Fibroblast of the aortic adventitia (primary cell): Measurements from ENCODE around the gene GSTCD. TPM values are rescaled to one million over a fixed set of nuclear protein-coding genes. Genes with fewer than 3 reads are reported as not detected.
"Not testable (repeated sequence)": the region's sequence is repeated elsewhere in the genome, so short reads cannot be mapped to it uniquely, and the experiment has no call there.

Experiments used
- DNase-seq: peaks from one replicate; pipeline ENCODE4 v3.0.0-alpha.2; 2010; ENCODE audit warnings: low read depth
- H3K4me3 ChIP-seq: 2 replicates; pipeline ENCODE4 v1.5.1; 2011; ENCODE audit warnings: low read depth, mild to moderate bottlenecking, control low read depth, low read length, moderate library complexity
- total RNA-seq: library from RNA; depleted of rRNA; stranded (reverse); fragments of >200 nt; gene quantifications from 2 replicates; pipeline ENCODE4 v1.2.3, GENCODE V29; 2012; ENCODE audit warnings: low replicate concordance
- TF ChIP-seq, protein P1 (sequence below): IDR thresholded peaks from 2 replicates; pipeline ENCODE4 v1.5.1; 2011; ENCODE audit warnings: mild to moderate bottlenecking, low read length, control low read depth, inconsistent platforms; ENCODE audit not compliant: insufficient read depth

Gene GSTCD
- total RNA-seq, 1 donor, result 21.0 TPM

DNA sequence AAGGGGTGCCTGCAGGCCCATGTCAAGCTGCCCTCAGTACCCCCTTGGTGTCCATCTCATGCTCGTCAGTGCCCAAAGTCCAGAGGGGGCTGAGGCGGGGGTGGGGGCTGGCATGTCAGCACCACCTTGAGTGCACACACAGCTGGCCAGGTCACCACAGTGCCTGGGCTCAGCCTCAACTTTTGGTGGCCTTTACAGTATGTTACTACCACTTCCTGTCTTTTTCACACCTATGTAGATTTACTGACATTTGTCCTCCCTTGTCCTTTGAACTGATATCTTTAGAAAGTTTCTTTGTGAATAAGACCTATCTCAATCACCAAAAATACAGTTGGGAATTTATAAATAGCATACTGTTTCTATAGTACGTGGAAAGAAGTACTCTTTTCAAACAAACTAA, 128.0 kb downstream of the GSTCD start:
- H3K4me3 ChIP-seq, result no peak overlapping the region
- DNase-seq, result no peak
- TF ChIP-seq, protein P1, sequence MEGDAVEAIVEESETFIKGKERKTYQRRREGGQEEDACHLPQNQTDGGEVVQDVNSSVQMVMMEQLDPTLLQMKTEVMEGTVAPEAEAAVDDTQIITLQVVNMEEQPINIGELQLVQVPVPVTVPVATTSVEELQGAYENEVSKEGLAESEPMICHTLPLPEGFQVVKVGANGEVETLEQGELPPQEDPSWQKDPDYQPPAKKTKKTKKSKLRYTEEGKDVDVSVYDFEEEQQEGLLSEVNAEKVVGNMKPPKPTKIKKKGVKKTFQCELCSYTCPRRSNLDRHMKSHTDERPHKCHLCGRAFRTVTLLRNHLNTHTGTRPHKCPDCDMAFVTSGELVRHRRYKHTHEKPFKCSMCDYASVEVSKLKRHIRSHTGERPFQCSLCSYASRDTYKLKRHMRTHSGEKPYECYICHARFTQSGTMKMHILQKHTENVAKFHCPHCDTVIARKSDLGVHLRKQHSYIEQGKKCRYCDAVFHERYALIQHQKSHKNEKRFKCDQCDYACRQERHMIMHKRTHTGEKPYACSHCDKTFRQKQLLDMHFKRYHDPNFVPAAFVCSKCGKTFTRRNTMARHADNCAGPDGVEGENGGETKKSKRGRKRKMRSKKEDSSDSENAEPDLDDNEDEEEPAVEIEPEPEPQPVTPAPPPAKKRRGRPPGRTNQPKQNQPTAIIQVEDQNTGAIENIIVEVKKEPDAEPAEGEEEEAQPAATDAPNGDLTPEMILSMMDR, result no peak

DNA sequence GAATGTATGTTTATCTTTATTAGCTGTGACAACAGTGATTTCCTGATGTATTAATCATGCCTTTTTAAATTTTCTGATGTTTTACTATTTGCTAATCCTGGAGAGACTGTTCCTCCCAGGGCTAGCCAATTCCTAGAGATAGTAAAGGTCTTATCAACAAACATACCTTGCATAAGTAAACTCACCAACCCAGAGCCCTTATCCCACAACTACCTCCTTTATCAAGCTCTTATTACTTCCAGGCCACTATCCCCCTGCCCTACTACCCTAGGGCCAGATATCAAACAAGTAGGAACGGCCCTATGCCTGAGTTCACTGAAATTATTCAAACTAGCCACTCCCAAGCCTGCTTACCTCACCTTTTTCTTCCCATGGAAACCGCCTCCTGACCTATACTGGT, 128.5 kb downstream of the GSTCD start:
- TF ChIP-seq, protein P1, result no peak
- H3K4me3 ChIP-seq, result no peak overlapping the region
- DNase-seq, result no peak

DNA sequence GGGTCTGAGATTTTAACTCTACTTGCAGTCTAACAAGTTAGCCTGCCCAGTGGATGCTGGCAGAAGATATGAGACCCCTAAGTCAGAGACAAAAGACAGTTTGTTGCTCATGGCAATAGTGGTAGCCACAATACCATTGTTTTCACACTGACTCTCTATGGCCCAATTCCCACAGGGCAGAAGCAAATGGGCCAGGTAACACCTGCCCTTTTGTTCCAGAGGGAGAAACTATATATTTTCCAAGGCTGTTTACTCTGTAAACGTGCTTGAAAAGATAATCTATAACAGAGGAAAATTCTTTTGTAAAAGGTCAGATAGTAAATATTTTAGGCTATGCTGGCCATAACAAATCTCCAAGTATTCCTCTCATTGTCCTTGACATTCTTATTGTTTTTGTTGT, 129.5 kb downstream of the GSTCD start:
- DNase-seq, result no peak
- no peak overlapping the region for H3K4me3 ChIP-seq
- TF ChIP-seq, protein P1, result no peak

DNA sequence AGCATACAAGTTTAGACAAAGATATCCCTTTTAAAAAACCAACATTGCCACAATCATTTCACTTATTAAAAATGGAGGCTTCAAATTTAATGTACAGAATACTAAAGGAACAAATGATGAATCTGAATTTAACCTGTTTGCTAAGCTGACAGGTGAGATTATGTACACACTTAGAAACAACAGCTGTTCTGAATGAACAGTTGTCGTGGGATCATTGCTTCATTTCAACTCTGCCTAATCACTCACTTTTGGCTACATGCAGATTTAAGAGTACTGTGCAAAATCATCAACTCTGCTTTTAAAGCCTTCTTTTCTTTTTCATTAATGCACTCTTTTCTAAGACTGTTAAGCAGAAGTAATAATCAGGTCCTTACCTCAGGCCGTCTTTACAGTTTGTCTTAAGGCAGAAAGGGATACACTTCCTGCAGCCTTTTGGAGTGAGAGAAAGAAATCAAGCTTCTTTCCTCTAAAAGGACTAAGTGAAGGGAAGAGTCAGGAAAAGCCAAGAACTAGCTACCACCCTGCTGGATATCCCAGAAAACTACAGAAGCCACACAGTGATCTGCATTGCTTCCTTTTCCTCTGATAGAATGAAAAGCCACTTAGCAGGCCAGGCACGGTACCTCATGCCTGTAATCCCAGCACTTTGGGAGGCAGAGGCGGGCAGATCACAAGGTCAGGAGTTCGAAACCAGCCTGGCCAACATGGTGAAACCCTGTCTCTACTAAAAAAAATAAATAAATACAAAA, 132.0 kb downstream of the GSTCD start:
- no peak overlapping the region for H3K4me3 ChIP-seq
- TF ChIP-seq, protein P1, result no peak
- no peak for DNase-seq

DNA sequence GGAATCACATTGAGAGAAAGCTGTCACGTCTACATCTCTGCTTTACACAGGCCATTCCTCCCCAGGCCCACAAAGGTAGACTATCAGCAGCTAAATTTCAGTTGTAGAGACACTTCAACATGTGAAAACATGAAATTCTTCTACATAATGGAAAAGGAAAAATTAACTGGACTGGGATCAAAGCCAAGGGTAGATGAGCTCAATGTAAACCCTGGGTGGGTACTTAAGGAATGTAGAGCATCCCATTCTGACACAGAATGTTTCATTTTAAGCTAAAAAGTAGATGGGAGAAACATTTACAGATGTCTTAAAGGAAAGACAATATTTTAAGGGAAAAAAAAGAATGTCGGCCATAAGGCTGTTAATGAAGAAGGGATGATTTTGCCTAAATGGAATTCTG, 135.4 kb downstream of the GSTCD start:
- no peak for DNase-seq
- TF ChIP-seq, protein P1, result no peak
- no peak overlapping the region for H3K4me3 ChIP-seq

DNA sequence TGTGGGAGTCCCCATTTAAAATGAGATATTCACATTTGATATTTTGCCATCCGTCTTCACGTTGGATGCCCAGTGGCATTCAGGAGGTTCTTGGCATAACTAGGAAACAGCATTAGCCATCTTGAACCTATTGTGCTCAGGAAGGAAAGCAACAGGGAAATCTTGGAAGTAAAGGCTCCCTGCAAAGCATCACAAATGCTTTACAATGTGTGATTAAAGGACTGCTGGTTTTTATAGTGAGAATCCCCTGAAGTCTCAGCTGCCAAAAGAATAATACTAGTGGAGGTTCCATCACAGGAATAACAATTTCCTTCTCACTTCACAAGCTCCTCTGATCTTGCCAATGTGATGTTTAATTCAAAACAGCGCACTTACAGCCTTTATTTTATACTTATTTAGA, 137.0 kb downstream of the GSTCD start:
- H3K4me3 ChIP-seq, result no peak overlapping the region
- TF ChIP-seq, protein P1, result no peak
- DNase-seq, result no peak

DNA sequence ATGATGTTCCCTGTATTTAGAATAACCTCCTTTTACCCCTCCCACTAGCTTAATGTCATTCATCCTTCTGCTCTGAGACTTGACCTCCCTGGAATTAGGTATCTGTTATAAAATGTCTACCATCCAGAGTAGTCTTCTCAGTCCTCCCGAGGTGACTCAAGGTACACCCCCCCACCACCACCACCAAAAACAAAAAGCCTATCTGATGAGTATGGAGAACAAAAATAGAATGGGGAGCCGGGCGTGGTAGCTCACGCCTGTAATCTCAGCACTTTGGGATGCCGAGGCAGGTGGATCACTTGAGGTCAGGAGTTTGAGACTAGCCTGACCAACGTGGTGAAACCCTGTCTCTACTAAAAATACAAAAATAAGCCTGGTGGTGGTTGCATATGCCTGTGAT, 139.8 kb downstream of the GSTCD start:
- not testable (repeated sequence) for DNase-seq, H3K4me3 ChIP-seq
